Measurements from ENCODE around the gene AP1M2.

GRCh38 chr19:10575011-10575716 is 11.9 kb downstream of the AP1M2 start:
- TF ChIP-seq EZH2 (IDR thresholded peaks at IDR 0.05; ENCODE audit: borderline replicate concordance) = no peak
- no peak for TF ChIP-seq CTCF (IDR thresholded peaks at IDR 0.05; ENCODE audit: poor library complexity)

Data from hepatocyte (in vitro differentiated cells).